Esophagus squamous epithelium (tissue), 5 donors: ENCODE data around the gene PAX6. TPM values are rescaled to one million over a fixed set of nuclear protein-coding genes. Genes with fewer than 3 reads are reported as not detected.

Experiments
- DNase-seq: peaks from one replicate; lab custom pipeline; 2025; lab: John Stamatoyannopoulos, UW
- H3K27ac ChIP-seq, 4 donors: fragments of 200-600 bp; sonication (generic); one replicate each; pipeline ENCODE4 v1.5.1; 2016 to 2019; ENCODE audit warnings: mild to moderate bottlenecking in 1 of 4
- H3K27me3 ChIP-seq, 4 donors: fragments of 200-600 bp; sonication (generic); 1 replicate in 3 of 4; 2 replicates in 1 of 4; pipeline versions ENCODE4 v1.5.1 to v1.6.0; 2017 to 2021; ENCODE audit warnings: antibody characterized with exemption in 1 of 4
- H3K36me3 ChIP-seq, 3 donors: fragments of 200-600 bp; sonication (generic); one replicate each; pipeline ENCODE4 v1.5.1; 2016 to 2019
- H3K4me1 ChIP-seq, 3 donors: fragments of 200-600 bp; sonication (generic); one replicate each; pipeline ENCODE4 v1.5.1; 2017 to 2019
- H3K4me3 ChIP-seq, 4 donors: fragments of 200-600 bp; sonication (generic); 1 replicate in 3 of 4; 2 replicates in 1 of 4; pipeline ENCODE4 v1.5.1; 2016 to 2019; ENCODE audit warnings: mild to moderate bottlenecking in 2 of 4, moderate library complexity in 1 of 4
- H3K9me3 ChIP-seq, 3 donors: fragments of 200-600 bp; sonication (generic); one replicate each; pipeline ENCODE4 v1.5.1; 2016 to 2019
- POLR2A ChIP-seq, 4 donors: fragments of 450-650 bp; IDR thresholded peaks; one replicate each; pipeline ENCODE4 v1.6.1; 2017; ENCODE audit warnings: antibody characterized with exemption in 4 of 4, mild to moderate bottlenecking in 4 of 4, moderate library complexity in 3 of 4
- WGBS, 2 donors: methylation state at CpG; one replicate each; pipeline ENCODE4 v1.1.5; 2018; 5-methylcytosine and 5-hydroxymethylcytosine counted together
- intact Hi-C: fragments of 100-400 bp; cut with DNase I; formaldehyde crosslinking; loops from one replicate; pipeline ENCODE4 v1.15.0; 2022
- total RNA-seq, 4 donors: library from RNA; depleted of rRNA; stranded (reverse); fragments of >200 nt; gene quantifications; one replicate each; pipeline ENCODE4 v1.1.0, GENCODE V29; 2016
- TF ChIP-seq, protein P1 (sequence below), 6 experiments: fragments of 450-650 bp in 4 of 6; fragments of 200-600 bp in 2 of 6; sonication (generic) in 2 of 6; IDR thresholded peaks; one replicate each; pipeline ENCODE4 v1.5.1; 2016 to 2019; ENCODE audit warnings: antibody characterized with exemption in 6 of 6, mild to moderate bottlenecking in 4 of 6, moderate library complexity in 4 of 6
- donor health status: DM: yes; HTN: yes; CAD: no.

PAX6 gene
- total RNA-seq, 4 donors from 2014 or later, result 0.38 TPM; not detected in 3

DNA sequence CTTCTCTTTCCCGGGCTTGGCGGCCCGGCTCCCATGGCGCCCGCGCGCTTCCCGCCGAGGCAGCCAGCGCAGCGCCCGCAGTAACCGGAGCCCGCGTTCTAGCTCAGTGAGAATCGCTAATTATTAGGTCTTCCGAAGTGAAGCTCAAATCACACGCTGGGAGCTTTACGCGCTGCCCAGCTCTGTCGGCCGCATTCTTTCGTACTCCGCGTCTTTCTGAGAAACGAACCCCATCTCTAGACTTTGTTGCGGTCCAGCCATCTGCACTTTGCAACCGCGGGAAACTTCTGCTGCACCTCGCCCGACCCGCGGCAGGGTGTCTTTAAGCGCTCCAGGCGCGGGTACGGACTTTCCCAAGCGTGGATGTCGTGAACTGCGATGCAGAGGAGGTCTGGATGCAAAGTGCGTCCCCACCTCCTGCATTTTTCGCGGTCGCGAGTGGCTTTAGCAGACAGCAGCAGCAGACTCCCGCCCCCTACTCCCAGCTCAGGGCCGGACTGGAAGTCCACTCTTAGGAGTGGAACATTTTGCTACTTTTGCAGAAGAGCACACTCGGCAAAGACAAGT, 6.0 kb upstream of the PAX6 start:
- H3K27ac ChIP-seq, result no peak overlapping the region
- peaks cover 62 to 100% (median 89%) of the 10 kb centered on the region in 4 donors for H3K27me3 ChIP-seq
- no peaks in the 10 kb centered on the region for H3K36me3 ChIP-seq
- WGBS, 2 donors, result 3 to 6% methylated on average over 12 to 28 of the region's 48 CpGs
- H3K4me1 ChIP-seq, result peaks cover 42 to 81% (median 56%) of the 10 kb centered on the region in 3 donors
- no peak for DNase-seq
- peak overlapping the region; percentile 3 to 50 (median 17) for H3K4me3 ChIP-seq
- intact Hi-C loops, result no loop called here
- no peaks in the 10 kb centered on the region for H3K9me3 ChIP-seq
- TF ChIP-seq, protein P1, sequence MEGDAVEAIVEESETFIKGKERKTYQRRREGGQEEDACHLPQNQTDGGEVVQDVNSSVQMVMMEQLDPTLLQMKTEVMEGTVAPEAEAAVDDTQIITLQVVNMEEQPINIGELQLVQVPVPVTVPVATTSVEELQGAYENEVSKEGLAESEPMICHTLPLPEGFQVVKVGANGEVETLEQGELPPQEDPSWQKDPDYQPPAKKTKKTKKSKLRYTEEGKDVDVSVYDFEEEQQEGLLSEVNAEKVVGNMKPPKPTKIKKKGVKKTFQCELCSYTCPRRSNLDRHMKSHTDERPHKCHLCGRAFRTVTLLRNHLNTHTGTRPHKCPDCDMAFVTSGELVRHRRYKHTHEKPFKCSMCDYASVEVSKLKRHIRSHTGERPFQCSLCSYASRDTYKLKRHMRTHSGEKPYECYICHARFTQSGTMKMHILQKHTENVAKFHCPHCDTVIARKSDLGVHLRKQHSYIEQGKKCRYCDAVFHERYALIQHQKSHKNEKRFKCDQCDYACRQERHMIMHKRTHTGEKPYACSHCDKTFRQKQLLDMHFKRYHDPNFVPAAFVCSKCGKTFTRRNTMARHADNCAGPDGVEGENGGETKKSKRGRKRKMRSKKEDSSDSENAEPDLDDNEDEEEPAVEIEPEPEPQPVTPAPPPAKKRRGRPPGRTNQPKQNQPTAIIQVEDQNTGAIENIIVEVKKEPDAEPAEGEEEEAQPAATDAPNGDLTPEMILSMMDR (IDR thresholded peaks at IDR 0.05), result no peak
- TF ChIP-seq POLR2A (IDR thresholded peaks at IDR 0.05), result no peak

DNA sequence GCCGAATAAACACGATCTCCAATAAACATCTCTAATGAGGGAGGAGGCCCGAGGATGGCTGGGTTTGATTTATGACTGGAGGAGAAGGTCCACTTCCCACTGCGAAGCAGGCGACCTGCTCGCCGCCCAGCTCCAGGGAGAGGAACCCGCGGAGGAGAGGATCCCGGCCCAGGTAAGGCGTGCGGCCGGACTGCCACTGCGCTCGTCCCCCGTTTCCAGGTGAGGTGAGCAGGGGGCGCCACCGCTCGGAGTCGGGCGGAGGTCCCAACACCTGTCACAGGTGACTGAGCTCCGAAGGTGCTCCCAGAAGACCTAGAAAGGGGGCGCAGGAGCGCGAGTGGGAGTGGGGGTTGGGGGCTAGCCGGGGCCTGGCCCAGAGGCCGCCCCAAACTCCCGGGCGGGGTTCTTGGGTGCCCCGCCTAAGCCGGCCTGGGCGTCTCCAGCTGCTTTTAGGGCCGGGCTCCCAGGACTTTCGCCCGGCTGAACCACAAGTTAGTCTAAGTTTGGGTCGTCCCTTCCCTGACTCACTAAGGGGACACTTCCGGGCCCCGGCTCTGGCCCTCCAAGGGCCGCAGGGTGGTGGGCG, 5.4 kb upstream of the PAX6 start:
- TF ChIP-seq, protein P1 (IDR thresholded peaks at IDR 0.05), result no peak
- TF ChIP-seq POLR2A (IDR thresholded peaks at IDR 0.05), result no peak
- H3K9me3 ChIP-seq, result no peaks in the 10 kb centered on the region
- no peaks in the 10 kb centered on the region for H3K36me3 ChIP-seq
- no peak overlapping the region for H3K27ac ChIP-seq
- H3K4me3 ChIP-seq, result peak overlapping the region in 3 of 4 donors; percentile 6 to 50 (median 28)
- intact Hi-C loops, result no loop called here
- WGBS, 2 donors, result 7% methylated on average over 5 of the region's 40 CpGs; no CpG with 5 or more reads in 1 of the 2 donors
- peaks cover 60 to 100% (median 89%) of the 10 kb centered on the region in 4 donors for H3K27me3 ChIP-seq
- DNase-seq, result no peak
- H3K4me1 ChIP-seq, result peaks cover 48 to 87% (median 61%) of the 10 kb centered on the region in 3 donors

DNA sequence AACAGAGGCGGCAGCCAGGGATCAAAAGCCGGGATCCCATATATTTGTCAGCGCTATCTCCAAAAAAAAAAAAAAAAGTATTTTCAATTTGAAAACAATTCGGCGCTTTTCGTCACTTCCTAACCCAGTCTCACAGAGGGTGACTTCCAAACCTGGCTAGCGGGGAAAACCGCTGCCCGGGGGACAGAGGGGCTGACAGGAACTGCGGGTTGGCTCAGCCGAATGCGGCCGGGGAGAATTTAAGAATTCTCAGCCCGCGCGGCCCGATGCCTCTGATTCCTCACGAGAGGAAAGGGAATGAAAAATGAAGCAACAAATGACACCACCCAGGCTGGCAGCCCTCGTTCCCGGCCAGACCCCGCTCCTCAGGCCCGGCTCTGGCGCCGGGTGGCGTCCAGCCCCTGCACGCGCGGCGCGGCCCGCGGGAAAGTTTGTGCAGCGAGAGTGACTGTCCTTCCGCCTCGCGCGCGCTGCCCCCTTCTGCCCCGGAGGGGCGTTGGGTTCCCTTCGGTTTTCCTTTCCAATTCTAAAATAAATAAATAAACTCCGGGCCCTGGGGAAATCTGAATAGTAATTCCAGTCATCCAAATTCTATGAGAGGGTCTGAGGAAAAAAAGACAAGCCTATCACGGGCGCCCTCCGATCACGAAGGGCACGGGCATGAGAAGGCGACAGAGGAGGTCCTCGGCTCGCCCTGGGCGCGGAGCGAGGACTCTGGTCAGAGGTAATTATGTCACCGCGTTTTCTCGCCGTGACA, 4.8 kb upstream of the PAX6 start:
- intact Hi-C loops, result no loop called here
- DNase-seq, result no peak
- Histone ChIP-seq H3K36me3 (no peaks in the 10 kb centered on the region), H3K27ac (no peak overlapping the region), H3K9me3 (no peaks in the 10 kb centered on the region), H3K4me3 (peak overlapping the region in 2 of 4 donors; percentile 20 to 50), H3K4me1 (peaks cover 54 to 94% (median 68%) of the 10 kb centered on the region in 3 donors), H3K27me3 (peaks cover 65 to 100% (median 91%) of the 10 kb centered on the region in 4 donors)
- TF ChIP-seq, protein P1 (IDR thresholded peaks at IDR 0.05), result no peak
- TF ChIP-seq POLR2A (IDR thresholded peaks at IDR 0.05), result no peak
- WGBS, 2 donors, result 4 to 7% methylated on average over 34 to 41 of the region's 57 CpGs

DNA sequence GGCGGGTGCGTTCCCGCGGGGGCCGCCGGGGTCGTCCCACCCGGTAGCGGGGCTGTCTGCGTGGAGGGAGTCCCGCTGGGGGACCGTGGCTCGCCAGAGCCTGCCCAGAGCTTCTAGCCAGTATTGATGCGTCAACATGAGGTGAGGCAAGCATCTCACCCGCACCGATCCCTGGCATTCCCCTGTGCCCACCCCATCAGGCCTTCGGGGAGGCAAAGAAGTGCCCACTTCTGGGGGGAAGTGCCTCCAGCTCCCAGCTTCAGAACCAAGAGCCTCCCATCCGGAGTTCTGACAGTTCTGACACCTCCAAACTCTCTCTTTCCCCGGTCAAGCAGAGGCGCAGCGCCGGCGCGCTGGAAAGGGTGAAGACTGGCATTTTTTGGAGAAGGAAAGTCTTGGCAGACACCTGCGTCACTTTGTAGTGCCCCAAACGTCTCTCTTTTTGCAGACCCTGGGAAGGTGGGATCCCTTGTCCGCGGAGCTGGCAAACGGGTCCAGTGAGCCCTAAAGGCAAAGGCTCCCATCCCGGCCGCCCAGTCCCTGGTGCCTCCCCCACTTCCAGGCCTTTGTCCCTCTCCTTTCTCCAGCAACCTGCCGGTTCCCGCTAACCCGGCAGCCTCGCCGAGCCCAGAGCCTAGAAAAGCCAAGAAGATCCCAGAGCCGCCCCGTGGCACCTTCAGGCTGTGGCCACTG, 3.2 kb upstream of the PAX6 start:
- H3K4me3 ChIP-seq, result peak overlapping the region in 2 of 4 donors; percentile 47 to 66
- peaks cover 61 to 100% (median 83%) of the 10 kb centered on the region in 4 donors for H3K27me3 ChIP-seq
- DNase-seq, result no peak
- peaks cover 67 to 97% (median 79%) of the 10 kb centered on the region in 3 donors for H3K4me1 ChIP-seq
- WGBS, 2 donors, result 5 to 6% methylated on average over 15 to 19 of the region's 38 CpGs
- TF ChIP-seq, protein P1 (IDR thresholded peaks at IDR 0.05), result no peak
- no peak for TF ChIP-seq POLR2A (IDR thresholded peaks at IDR 0.05)
- intact Hi-C loops, result no loop called here
- no peaks in the 10 kb centered on the region for H3K36me3 ChIP-seq
- H3K9me3 ChIP-seq, result no peaks in the 10 kb centered on the region
- H3K27ac ChIP-seq, result no peak overlapping the region
